Measurements from ENCODE around the gene CASP6. TPM values are rescaled to one million over a fixed set of nuclear protein-coding genes. Genes with fewer than 3 reads are reported as not detected.

Gene CASP6
- total RNA-seq, 1 experiment from 2014 or later, result 8.1 TPM

DNA sequence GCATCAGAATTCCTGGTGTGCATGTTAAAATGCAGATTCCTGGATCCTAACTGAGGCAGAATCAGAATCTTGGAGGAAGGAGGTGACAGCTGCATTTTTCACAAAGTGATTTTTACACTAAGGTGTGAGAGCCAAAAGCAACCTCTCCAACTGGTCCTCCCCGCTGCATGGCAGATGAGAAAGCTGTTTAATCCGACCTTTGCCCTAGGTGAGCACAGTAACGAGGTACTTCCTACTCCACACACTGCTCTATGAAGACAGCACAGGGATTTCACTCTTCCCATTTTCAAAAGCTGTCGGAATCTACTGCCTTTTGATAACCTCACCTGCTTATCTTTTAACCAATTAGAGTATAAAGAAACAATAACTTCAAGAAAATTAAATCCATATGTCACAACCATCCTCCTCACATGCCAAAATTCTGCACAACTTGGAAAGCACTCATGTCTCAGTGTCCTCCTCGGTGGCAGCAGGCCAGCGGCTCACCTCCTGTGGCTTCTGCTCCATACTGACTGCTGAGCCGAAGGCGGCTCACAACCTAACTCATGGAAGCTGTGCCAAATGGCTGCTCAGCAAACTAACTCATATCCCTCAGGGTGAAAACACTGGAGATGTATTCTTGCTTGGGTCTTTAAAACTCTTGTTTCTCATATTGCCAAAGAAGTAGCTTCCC lies 3.6 kb downstream of the CASP6 start:
- Mint-ChIP-seq H3K4me1 (ENCODE audit: insufficient read depth, unreplicated experiment) (peaks cover 28% of the 10 kb centered on the region), H3K27ac (ENCODE audit: low read depth, unreplicated experiment) (no peak overlapping the region), H3K27me3 (ENCODE audit: insufficient read depth, unreplicated experiment) (no peaks in the 10 kb centered on the region), H3K4me3 (ENCODE audit: unreplicated experiment) (no peak overlapping the region), H3K9me3 (ENCODE audit: unreplicated experiment) (no peaks in the 10 kb centered on the region), H3K36me3 (ENCODE audit: insufficient read depth, unreplicated experiment) (peaks cover 34% of the 10 kb centered on the region)
- BruUV-seq (replicated peaks), result no TSS peak
- TF ChIP-seq, protein P1, sequence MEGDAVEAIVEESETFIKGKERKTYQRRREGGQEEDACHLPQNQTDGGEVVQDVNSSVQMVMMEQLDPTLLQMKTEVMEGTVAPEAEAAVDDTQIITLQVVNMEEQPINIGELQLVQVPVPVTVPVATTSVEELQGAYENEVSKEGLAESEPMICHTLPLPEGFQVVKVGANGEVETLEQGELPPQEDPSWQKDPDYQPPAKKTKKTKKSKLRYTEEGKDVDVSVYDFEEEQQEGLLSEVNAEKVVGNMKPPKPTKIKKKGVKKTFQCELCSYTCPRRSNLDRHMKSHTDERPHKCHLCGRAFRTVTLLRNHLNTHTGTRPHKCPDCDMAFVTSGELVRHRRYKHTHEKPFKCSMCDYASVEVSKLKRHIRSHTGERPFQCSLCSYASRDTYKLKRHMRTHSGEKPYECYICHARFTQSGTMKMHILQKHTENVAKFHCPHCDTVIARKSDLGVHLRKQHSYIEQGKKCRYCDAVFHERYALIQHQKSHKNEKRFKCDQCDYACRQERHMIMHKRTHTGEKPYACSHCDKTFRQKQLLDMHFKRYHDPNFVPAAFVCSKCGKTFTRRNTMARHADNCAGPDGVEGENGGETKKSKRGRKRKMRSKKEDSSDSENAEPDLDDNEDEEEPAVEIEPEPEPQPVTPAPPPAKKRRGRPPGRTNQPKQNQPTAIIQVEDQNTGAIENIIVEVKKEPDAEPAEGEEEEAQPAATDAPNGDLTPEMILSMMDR (IDR thresholded peaks at IDR 0.05; ENCODE audit: unreplicated experiment), result no peak
- intact Hi-C loops (cut with micrococcal nuclease), result no loop called here
- POLR2A ChIA-PET, result interaction anchor here (0.7 kb wide), 1 partner anchor 1763 kb away, joined by 3 read pairs; no protein-coding TSS in a partner anchor
- CTCF ChIA-PET, result interaction anchor here (0.6 to 3.6 kb wide), 9 partner anchors 11 to 282 kb away, joined by 3 to 19 read pairs (median 4); no protein-coding TSS in a partner anchor
- DNase-seq (ENCODE audit: unreplicated experiment), result peak; percentile 6

DNA sequence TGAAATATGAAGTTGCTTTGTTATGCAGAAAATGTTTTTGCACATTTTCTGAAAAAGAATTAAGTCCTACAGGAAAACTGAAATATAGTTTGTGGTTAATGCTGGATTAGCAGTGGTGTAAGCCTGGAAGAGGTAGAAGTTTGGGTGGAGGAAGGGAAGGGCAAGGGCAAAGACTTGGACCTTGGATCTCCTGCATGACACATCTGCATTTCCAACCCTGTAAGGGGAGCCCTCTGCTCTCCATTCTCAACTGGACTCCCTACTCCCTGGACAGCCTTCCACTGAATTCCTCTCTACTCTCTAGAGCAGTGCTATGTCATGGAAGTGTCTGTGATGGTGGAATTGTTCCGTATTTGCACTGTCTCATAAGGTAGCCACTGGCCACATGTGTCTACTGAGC lies 4.6 kb downstream of the CASP6 start:
- ChIA-PET CTCF (interaction anchor here (0.8 to 3.6 kb wide), 2 partner anchors 105 to 279 kb away, joined by 3 to 14 read pairs; no protein-coding TSS in a partner anchor), POLR2A (no interaction called here)
- TF ChIP-seq, protein P1 (IDR thresholded peaks at IDR 0.05; ENCODE audit: unreplicated experiment), result no peak
- H3K4me3 Mint-ChIP-seq (ENCODE audit: unreplicated experiment), result no peak overlapping the region
- H3K36me3 Mint-ChIP-seq (ENCODE audit: insufficient read depth, unreplicated experiment), result peaks cover 44% of the 10 kb centered on the region
- no peaks in the 10 kb centered on the region for H3K9me3 Mint-ChIP-seq (ENCODE audit: unreplicated experiment)
- H3K27ac Mint-ChIP-seq (ENCODE audit: low read depth, unreplicated experiment), result no peak overlapping the region
- intact Hi-C loops (cut with micrococcal nuclease), result no loop called here
- DNase-seq (ENCODE audit: unreplicated experiment), result no peak
- H3K4me1 Mint-ChIP-seq (ENCODE audit: insufficient read depth, unreplicated experiment), result peaks cover 23% of the 10 kb centered on the region
- H3K27me3 Mint-ChIP-seq (ENCODE audit: insufficient read depth, unreplicated experiment), result no peaks in the 10 kb centered on the region
- no TSS peak for BruUV-seq (replicated peaks)

DNA sequence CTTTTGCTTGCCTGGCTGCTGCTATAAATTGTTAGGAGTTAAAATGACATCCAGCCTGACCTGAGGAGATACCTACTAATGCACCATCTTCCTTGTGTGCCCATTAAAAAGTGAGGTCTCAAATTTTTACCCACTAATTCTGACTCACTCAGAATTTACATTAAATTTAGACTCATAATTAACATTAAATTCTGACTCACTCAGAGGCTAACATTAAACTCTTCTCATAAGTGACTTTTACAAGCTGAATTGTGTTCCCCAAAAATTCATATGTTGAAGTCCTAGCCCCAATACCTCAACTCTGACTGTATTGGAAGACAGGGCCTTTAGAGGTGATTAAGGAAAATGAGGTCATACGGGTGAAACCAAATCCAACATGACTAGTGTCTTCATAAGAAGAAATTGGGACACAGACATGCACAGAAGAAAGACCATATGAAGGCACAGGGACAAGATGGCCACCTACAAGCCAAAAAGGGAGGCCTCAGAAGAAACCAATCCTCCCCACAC lies 11.8 kb downstream of the CASP6 start:
- H3K27ac Mint-ChIP-seq (ENCODE audit: low read depth, unreplicated experiment), result no peak overlapping the region
- no peaks in the 10 kb centered on the region for H3K4me1 Mint-ChIP-seq (ENCODE audit: insufficient read depth, unreplicated experiment)
- ChIA-PET POLR2A (interaction anchor here (0.5 to 1.2 kb wide), 2 partner anchors 12 to 85 kb away, joined by 3 read pairs; partner anchors contain the start of gene CASP6), CTCF (interaction anchor here (1.0 kb wide), 1 partner anchor 10 kb away, joined by 5 read pairs; no protein-coding TSS in a partner anchor)
- no TSS peak for BruUV-seq (replicated peaks)
- intact Hi-C loops (cut with micrococcal nuclease), result no loop called here
- no peaks in the 10 kb centered on the region for H3K27me3 Mint-ChIP-seq (ENCODE audit: insufficient read depth, unreplicated experiment)
- H3K36me3 Mint-ChIP-seq (ENCODE audit: insufficient read depth, unreplicated experiment), result peaks cover 68% of the 10 kb centered on the region
- H3K4me3 Mint-ChIP-seq (ENCODE audit: unreplicated experiment), result no peak overlapping the region
- H3K9me3 Mint-ChIP-seq (ENCODE audit: unreplicated experiment), result no peaks in the 10 kb centered on the region
- no peak for DNase-seq (ENCODE audit: unreplicated experiment)
- TF ChIP-seq, protein P1 (IDR thresholded peaks at IDR 0.05; ENCODE audit: unreplicated experiment), result no peak

DNA sequence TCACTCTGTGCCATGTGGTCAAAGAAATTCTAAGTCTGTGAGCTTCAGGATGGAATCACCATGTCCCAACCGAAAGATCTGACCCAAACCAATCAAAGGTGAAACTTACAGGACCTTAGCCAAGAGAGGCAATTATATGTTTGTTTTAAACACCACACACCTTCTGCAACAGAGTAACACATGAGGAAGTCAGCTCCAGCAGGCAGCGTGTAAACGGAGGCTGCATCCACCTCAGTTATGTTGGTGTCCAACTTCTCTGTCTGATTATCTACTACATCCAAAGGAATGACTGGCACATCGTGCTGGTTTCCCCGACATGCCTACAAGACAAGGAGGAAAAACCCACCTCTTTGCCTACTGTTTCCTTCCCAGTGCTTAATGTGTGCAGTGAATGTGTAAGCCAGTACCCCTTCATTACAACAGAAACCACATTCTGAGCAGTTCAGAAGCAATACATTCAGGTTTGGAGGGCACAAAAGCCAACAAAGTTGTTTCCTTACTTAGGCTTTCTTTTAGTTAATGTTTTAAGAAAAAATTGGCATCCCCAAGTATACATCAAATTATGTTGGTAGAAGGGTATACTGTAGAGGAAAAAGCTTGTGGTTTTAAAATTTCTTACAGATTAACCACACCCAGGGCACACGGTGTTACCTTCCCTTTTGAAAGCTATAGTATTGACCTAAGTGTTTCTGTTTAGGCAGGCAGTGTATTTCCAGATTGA lies 12.4 kb downstream of the CASP6 start:
- Mint-ChIP-seq H3K4me1 (ENCODE audit: insufficient read depth, unreplicated experiment) (no peaks in the 10 kb centered on the region), H3K27me3 (ENCODE audit: insufficient read depth, unreplicated experiment) (no peaks in the 10 kb centered on the region), H3K9me3 (ENCODE audit: unreplicated experiment) (no peaks in the 10 kb centered on the region), H3K36me3 (ENCODE audit: insufficient read depth, unreplicated experiment) (peaks cover 65% of the 10 kb centered on the region), H3K27ac (ENCODE audit: low read depth, unreplicated experiment) (no peak overlapping the region), H3K4me3 (ENCODE audit: unreplicated experiment) (no peak overlapping the region)
- TF ChIP-seq, protein P1 (IDR thresholded peaks at IDR 0.05; ENCODE audit: unreplicated experiment), result no peak
- ChIA-PET POLR2A (interaction anchor here (1.2 kb wide), 1 partner anchor 12 kb away, joined by 3 read pairs; the partner anchor contains the start of gene CASP6), CTCF (interaction anchor here (1.0 kb wide), 1 partner anchor 10 kb away, joined by 5 read pairs; no protein-coding TSS in a partner anchor)
- no TSS peak for BruUV-seq (replicated peaks)
- DNase-seq (ENCODE audit: unreplicated experiment), result no peak
- intact Hi-C loops (cut with micrococcal nuclease), result no loop called here
